Upper lobe of right lung (tissue), 1 donor: ENCODE measurements around the gene PMEPA1. TPM values are rescaled to one million over a fixed set of nuclear protein-coding genes. Genes with fewer than 3 reads are reported as not detected.

Experiments used
- ATAC-seq: fragments of 200-7000 bp; cut with Tn5 transposase; one replicate; pipeline ENCODE4 v1.9.1; 2020; ENCODE audit warnings: mild to moderate bottlenecking, moderate library complexity
- DNase-seq: peaks from one replicate; pipeline ENCODE4 v3.0.0-alpha.2; 2020
- H3K27ac ChIP-seq: fragments of 200-600 bp; one replicate; pipeline ENCODE4 v1.8.0; 2022
- H3K27me3 ChIP-seq: fragments of 200-600 bp; one replicate; pipeline ENCODE4 v1.8.0; 2022; ENCODE audit warnings: mild to moderate bottlenecking
- H3K36me3 ChIP-seq: fragments of 200-600 bp; one replicate; pipeline ENCODE4 v1.8.0; 2022
- H3K4me1 ChIP-seq: fragments of 200-600 bp; one replicate; pipeline ENCODE4 v1.8.0; 2022
- H3K4me3 ChIP-seq: fragments of 200-600 bp; one replicate; pipeline ENCODE4 v1.8.0; 2022; ENCODE audit warnings: mild to moderate bottlenecking
- H3K9me3 ChIP-seq: fragments of 200-600 bp; one replicate; pipeline ENCODE4 v1.8.0; 2022
- CTCF ChIP-seq: fragments of 200-600 bp; IDR thresholded peaks from one replicate; pipeline ENCODE4 v1.8.0; 2022; ENCODE audit warnings: antibody characterized with exemption
- intact Hi-C: fragments of 100-400 bp; cut with DNase I; formaldehyde crosslinking; loops from one replicate; pipeline ENCODE4 v1.11.0; 2022
- total RNA-seq: library from RNA; stranded (reverse); fragmentation: NEBNext Ultra II Directional; extraction: Animal tissue kit (Norgen Biotek cat#: 25700); gene quantifications from one replicate; pipeline ENCODE4 v1.2.1, GENCODE V29; 2021
- donor health status: DM: no; HTN: yes; CAD: no; lungs with severe emphysema.

Gene PMEPA1
- total RNA-seq, 1 donor from 2014 or later: 49.1 TPM

GRCh38 chr20:57707320-57707719 is 2.5 kb downstream of the PMEPA1 start:
- no peaks in the 10 kb centered on the region for H3K27me3 ChIP-seq
- no peak overlapping the region for H3K27ac ChIP-seq
- no peaks in the 10 kb centered on the region for H3K9me3 ChIP-seq
- no peak for TF ChIP-seq CTCF
- H3K4me1 ChIP-seq: peaks cover 23% of the 10 kb centered on the region
- DNase-seq (no peak), ATAC-seq (no peak)
- H3K4me3 ChIP-seq: no peak overlapping the region
- intact Hi-C loops: no loop called here
- no peaks in the 10 kb centered on the region for H3K36me3 ChIP-seq

GRCh38 chr20:57705127-57705899 is 4.5 kb downstream of the PMEPA1 start:
- no peak for DNase-seq
- Histone ChIP-seq H3K4me3 (no peak overlapping the region), H3K4me1 (peaks cover 9% of the 10 kb centered on the region), H3K27ac (no peak overlapping the region), H3K27me3 (no peaks in the 10 kb centered on the region), H3K9me3 (no peaks in the 10 kb centered on the region), H3K36me3 (no peaks in the 10 kb centered on the region)
- no peak for TF ChIP-seq CTCF
- ATAC-seq: no peak
- intact Hi-C loops: no loop called here

DNA sequence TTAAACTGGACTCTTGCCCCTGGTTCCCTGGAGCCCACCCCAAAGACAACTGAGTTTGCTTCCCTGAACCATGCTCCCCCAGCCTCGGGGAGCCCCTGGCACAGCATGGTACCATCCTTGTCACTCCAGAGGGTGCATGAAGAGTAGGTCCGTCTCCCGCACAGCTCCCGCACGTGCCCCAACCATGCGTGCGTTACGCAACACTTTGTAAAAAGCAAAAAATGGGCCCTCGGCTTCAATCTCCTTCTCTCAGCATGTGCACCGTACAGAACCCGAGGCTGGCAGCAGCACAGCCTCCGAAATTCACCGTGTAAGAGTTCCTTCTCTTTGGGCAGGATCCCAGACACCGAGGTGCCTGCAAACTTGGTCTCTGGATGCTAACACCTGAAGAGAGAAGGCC is 5.6 kb downstream of the PMEPA1 start:
- ATAC-seq: no peak
- Histone ChIP-seq H3K27me3 (no peaks in the 10 kb centered on the region), H3K36me3 (no peaks in the 10 kb centered on the region), H3K4me3 (no peak overlapping the region), H3K4me1 (peaks cover 9% of the 10 kb centered on the region), H3K27ac (no peak overlapping the region), H3K9me3 (no peaks in the 10 kb centered on the region)
- intact Hi-C loops: no loop called here
- no peak for TF ChIP-seq CTCF
- no peak for DNase-seq

DNA sequence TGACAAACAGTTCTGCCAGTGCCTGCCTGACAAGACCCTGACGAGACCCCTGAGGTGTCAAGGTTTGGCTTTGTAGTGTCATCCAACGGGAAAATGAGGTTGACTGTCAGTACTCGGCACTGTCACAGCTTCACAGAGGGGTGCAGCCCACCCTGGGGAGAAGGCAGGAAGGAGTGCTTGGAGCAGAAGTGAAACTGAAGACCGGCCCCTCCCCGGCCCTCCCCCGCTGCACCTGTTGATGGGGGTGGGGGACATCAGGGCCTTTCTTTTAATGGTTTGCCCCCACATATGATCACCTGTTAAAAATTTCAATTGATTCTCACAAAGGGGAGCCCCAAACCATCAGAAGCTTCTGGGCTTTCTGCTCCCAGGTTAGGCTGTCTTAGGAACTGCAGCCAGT is 6.8 kb downstream of the PMEPA1 start:
- TF ChIP-seq CTCF: no peak
- Histone ChIP-seq H3K27ac (no peak overlapping the region), H3K4me3 (no peak overlapping the region), H3K4me1 (peaks cover 3% of the 10 kb centered on the region), H3K36me3 (no peaks in the 10 kb centered on the region), H3K9me3 (no peaks in the 10 kb centered on the region), H3K27me3 (no peaks in the 10 kb centered on the region)
- DNase-seq: no peak
- ATAC-seq: no peak
- intact Hi-C loops: no loop called here

DNA sequence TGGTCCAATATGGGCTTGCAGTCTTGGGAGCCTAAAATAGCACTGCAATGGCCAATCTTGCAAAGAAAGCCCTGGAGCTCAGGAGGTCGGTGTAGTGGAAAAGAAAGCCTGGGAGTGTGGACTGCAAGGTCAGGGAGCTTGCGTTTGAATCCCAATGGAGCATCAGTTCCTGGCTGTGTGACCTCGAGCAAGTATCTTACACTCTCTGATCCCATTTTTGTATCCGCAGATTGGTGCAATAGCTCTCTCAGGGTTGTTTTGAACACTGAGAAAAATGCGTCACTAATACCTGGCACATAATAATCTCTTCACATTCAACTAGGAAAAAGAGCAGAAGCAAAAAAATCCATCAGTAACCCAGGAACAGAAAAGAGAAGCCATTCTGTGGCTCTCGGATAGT is 7.3 kb downstream of the PMEPA1 start:
- DNase-seq (no peak), ATAC-seq (no peak)
- Histone ChIP-seq H3K9me3 (no peaks in the 10 kb centered on the region), H3K4me1 (no peaks in the 10 kb centered on the region), H3K36me3 (no peaks in the 10 kb centered on the region), H3K27me3 (no peaks in the 10 kb centered on the region), H3K4me3 (no peak overlapping the region), H3K27ac (no peak overlapping the region)
- intact Hi-C loops: no loop called here
- TF ChIP-seq CTCF: no peak

DNA sequence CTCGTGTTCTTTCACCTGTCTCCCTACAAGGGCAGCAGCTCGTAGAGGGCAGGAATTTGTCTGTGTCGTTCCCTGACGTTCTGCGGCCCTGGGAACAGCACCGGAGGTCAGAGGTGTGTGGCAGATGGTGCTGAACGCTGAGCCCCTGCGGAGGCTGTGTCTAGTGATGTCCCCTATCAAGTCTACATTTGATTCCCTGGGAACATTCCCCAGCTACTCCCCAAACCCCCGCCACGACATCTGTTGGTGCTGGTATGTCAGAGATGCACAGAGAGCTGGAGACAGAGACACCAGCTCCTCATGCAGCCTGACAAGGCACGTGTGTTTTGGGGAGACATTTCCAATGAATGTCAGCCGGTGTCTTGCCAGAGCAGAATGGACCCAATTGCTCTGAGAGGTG is 7.7 kb downstream of the PMEPA1 start:
- DNase-seq: no peak
- Histone ChIP-seq H3K9me3 (no peaks in the 10 kb centered on the region), H3K27ac (no peak overlapping the region), H3K4me3 (no peak overlapping the region), H3K4me1 (no peaks in the 10 kb centered on the region), H3K36me3 (no peaks in the 10 kb centered on the region), H3K27me3 (no peaks in the 10 kb centered on the region)
- TF ChIP-seq CTCF: no peak
- intact Hi-C loops: no loop called here
- ATAC-seq: no peak
